ENCODE data around the gene ZEB2. TPM values are rescaled to one million over a fixed set of nuclear protein-coding genes. Genes with fewer than 3 reads are reported as not detected.

The ZEB2 gene
- total and polyA plus RNA-seq, 2 donors = 15.3 to 16.1 TPM

DNA sequence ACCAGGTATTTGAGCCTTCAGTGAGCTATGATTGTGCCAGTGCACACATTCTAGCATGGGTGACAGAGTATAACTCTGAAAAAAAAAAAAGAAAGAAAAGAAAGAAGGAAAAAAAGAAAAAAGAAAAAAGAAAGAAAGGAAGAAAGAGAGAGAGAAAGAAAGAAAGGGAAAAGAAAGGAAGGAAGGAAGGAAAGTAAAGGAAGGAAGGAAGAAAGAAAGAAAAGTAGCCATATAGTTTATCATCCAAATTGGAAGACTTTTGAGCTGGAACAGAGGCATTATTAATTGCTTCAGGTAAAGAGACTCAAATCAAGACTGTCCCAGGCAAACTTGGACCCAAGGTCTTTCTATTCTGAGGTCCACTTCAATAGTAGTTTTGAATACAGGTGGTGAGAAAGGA, 32.9 kb upstream of the ZEB2 start:
- Histone ChIP-seq H3K36me3 (ENCODE audit: control insufficient read depth in 2 of 2, insufficient read depth in 2 of 2, low read length in 1 of 2) (no peaks in the 10 kb centered on the region), H3K27ac (ENCODE audit: low read depth in 1 of 2, low read length in 1 of 2) (no peak overlapping the region), H3K4me1 (ENCODE audit: control insufficient read depth in 2 of 2, insufficient read depth in 2 of 2, low read length in 2 of 2) (peaks cover 0 to 2% of the 10 kb centered on the region in 2 donors), H3K27me3 (ENCODE audit: control insufficient read depth in 2 of 2, insufficient read depth in 1 of 2, low read length in 1 of 2) (no peaks in the 10 kb centered on the region), H3K4me3 (ENCODE audit: low read length in 2 of 2) (no peak overlapping the region), H3K9me3 (ENCODE audit: control insufficient read depth in 2 of 2, insufficient read depth in 1 of 2, low read length in 1 of 2) (no peaks in the 10 kb centered on the region)
- no peak for DNase-seq (ENCODE audit: low read depth in 6 of 9, low spot score in 9 of 9)

DNA sequence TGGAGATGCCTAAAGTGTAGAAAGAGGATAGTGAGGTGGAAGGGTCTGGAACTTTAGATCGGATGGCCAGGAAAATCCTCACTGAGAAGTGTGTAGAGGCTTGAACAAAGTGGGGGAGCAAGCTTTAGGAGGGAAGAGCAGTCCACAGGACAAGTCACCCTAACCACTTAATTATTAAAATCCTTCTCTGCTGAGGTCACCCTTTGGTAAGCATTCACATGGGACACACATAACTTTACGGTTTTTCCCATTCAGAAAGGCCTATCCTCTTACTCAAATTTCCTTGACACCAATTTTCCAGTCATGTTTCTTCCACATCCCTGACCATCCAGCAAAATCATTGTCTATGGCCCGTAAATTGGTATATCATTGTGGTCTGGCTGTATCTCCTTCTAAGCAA, 31.0 kb upstream of the ZEB2 start:
- no peaks in the 10 kb centered on the region for H3K9me3 ChIP-seq (ENCODE audit: control insufficient read depth in 2 of 2, insufficient read depth in 1 of 2, low read length in 1 of 2)
- H3K36me3 ChIP-seq (ENCODE audit: control insufficient read depth in 2 of 2, insufficient read depth in 2 of 2, low read length in 1 of 2) = no peaks in the 10 kb centered on the region
- no peak for DNase-seq (ENCODE audit: low read depth in 6 of 9, low spot score in 9 of 9)
- H3K4me1 ChIP-seq (ENCODE audit: control insufficient read depth in 2 of 2, insufficient read depth in 2 of 2, low read length in 2 of 2) = peaks cover 0 to 2% of the 10 kb centered on the region in 2 donors
- WGBS = 98% methylated on average over 3 of the region's 3 CpGs
- H3K27ac ChIP-seq (ENCODE audit: low read depth in 1 of 2, low read length in 1 of 2) = no peak overlapping the region
- H3K27me3 ChIP-seq (ENCODE audit: control insufficient read depth in 2 of 2, insufficient read depth in 1 of 2, low read length in 1 of 2) = no peaks in the 10 kb centered on the region
- H3K4me3 ChIP-seq (ENCODE audit: low read length in 2 of 2) = no peak overlapping the region

DNA sequence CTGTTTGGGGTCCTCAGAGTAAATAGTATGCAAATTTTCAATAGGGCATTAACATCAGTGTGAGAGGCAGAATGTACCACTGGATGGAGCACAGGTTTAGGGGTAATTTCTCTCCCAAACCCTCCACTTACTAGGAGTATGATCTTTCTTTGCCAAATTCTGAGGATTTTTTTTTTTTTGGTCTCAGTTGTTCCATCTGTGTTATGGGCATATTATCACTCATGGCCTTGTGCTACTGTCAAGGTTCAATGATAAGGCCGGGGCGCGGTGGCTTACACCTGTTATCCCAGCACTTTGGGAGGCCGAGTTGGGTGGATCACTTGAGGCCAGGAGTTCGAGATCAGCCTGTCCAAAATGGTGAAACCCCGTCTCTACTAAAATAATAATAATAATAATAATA, 30.2 kb upstream of the ZEB2 start:
- no peaks in the 10 kb centered on the region for H3K36me3 ChIP-seq (ENCODE audit: control insufficient read depth in 2 of 2, insufficient read depth in 2 of 2, low read length in 1 of 2)
- H3K27me3 ChIP-seq (ENCODE audit: control insufficient read depth in 2 of 2, insufficient read depth in 1 of 2, low read length in 1 of 2) = no peaks in the 10 kb centered on the region
- peaks cover 0 to 2% of the 10 kb centered on the region in 2 donors for H3K4me1 ChIP-seq (ENCODE audit: control insufficient read depth in 2 of 2, insufficient read depth in 2 of 2, low read length in 2 of 2)
- H3K27ac ChIP-seq (ENCODE audit: low read depth in 1 of 2, low read length in 1 of 2) = no peak overlapping the region
- no peak overlapping the region for H3K4me3 ChIP-seq (ENCODE audit: low read length in 2 of 2)
- DNase-seq (ENCODE audit: low read depth in 6 of 9, low spot score in 9 of 9) = no peak
- no peaks in the 10 kb centered on the region for H3K9me3 ChIP-seq (ENCODE audit: control insufficient read depth in 2 of 2, insufficient read depth in 1 of 2, low read length in 1 of 2)
- WGBS = over 99% methylated on average over 6 of the region's 6 CpGs

DNA sequence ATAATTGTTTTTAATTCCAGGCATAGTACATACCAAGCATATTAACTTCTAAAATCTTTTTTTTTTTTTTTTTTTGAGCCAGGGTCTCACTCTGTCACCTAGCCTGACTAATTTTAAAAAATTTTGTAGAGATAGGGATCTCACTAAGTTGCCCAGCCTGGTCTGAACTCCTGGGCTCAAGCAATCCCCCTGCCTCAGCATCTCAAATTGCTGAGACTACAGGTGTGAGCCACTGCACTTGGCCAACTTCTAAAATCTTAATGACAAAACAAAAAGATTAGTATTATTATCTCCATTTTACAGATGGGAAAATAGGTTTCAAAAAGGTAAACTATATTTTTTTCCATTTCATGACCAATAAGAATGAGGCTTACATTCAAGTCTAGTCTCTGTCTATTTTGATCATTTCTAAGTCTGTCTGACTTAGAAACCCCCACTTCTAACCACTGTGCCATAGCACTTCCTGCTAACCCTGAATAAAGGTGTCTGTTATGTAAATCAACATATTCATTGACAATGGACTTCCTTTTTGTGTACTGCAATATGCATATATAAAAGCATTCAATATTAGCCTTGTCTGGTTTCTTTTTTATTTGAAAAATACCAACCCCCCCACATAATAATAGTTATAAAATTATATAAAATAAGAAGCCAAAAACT, 28.7 kb upstream of the ZEB2 start:
- H3K4me1 ChIP-seq (ENCODE audit: control insufficient read depth in 2 of 2, insufficient read depth in 2 of 2, low read length in 2 of 2) = peaks cover 0 to 2% of the 10 kb centered on the region in 2 donors
- H3K27me3 ChIP-seq (ENCODE audit: control insufficient read depth in 2 of 2, insufficient read depth in 1 of 2, low read length in 1 of 2) = no peaks in the 10 kb centered on the region
- DNase-seq (ENCODE audit: low read depth in 6 of 9, low spot score in 9 of 9) = peak in 3 of 9 donors; percentile 17 to 61 (median 36)
- H3K4me3 ChIP-seq (ENCODE audit: low read length in 2 of 2) = no peak overlapping the region
- no peaks in the 10 kb centered on the region for H3K9me3 ChIP-seq (ENCODE audit: control insufficient read depth in 2 of 2, insufficient read depth in 1 of 2, low read length in 1 of 2)
- no peak overlapping the region for H3K27ac ChIP-seq (ENCODE audit: low read depth in 1 of 2, low read length in 1 of 2)
- no peaks in the 10 kb centered on the region for H3K36me3 ChIP-seq (ENCODE audit: control insufficient read depth in 2 of 2, insufficient read depth in 2 of 2, low read length in 1 of 2)

DNA sequence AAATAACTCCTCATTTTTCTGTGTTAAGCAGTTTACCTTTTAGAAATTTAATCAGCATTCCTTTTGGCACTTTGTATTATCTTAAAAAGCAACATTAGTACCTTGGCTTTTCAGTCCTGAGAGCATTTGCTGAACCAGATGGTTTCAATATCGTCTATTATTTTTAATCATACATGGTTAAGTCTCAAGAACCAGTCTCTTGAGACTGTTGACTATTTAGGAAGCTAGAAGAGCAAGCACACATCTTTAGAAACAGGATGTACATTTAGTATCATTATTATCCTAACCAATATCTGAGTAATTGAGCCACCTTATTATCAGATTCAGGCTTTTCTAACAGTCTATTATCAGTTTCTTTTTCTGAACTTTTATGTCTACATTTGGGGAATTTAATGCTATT, 28.2 kb upstream of the ZEB2 start:
- no peak for DNase-seq (ENCODE audit: low read depth in 6 of 9, low spot score in 9 of 9)
- Histone ChIP-seq H3K4me1 (ENCODE audit: control insufficient read depth in 2 of 2, insufficient read depth in 2 of 2, low read length in 2 of 2) (peaks cover 0 to 2% of the 10 kb centered on the region in 2 donors), H3K9me3 (ENCODE audit: control insufficient read depth in 2 of 2, insufficient read depth in 1 of 2, low read length in 1 of 2) (no peaks in the 10 kb centered on the region), H3K36me3 (ENCODE audit: control insufficient read depth in 2 of 2, insufficient read depth in 2 of 2, low read length in 1 of 2) (no peaks in the 10 kb centered on the region), H3K27me3 (ENCODE audit: control insufficient read depth in 2 of 2, insufficient read depth in 1 of 2, low read length in 1 of 2) (no peaks in the 10 kb centered on the region), H3K27ac (ENCODE audit: low read depth in 1 of 2, low read length in 1 of 2) (no peak overlapping the region), H3K4me3 (ENCODE audit: low read length in 2 of 2) (no peak overlapping the region)
- 84% methylated on average over 1 of the region's 1 CpG for WGBS

DNA sequence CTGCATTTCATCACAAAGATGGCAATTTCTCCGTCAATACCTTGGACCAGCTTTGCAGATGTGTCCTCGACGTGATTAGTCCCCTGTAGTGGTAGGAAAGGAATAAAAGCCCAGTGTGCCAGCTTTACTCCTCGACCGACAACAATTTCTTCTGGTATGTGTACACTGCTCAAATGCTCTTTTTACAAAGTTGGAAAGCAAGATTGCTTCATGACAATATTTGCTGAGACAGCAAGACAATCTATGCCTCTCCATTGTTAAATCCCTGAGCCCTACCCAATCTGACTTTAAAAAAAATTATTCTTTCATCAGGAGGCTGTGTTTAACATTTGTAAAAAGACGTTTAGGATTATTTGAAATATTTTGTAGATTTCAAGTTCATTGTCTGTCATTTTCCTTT, 27.6 kb upstream of the ZEB2 start:
- no peaks in the 10 kb centered on the region for H3K27me3 ChIP-seq (ENCODE audit: control insufficient read depth in 2 of 2, insufficient read depth in 1 of 2, low read length in 1 of 2)
- 97% methylated on average over 6 of the region's 6 CpGs for WGBS
- H3K9me3 ChIP-seq (ENCODE audit: control insufficient read depth in 2 of 2, insufficient read depth in 1 of 2, low read length in 1 of 2) = no peaks in the 10 kb centered on the region
- no peak overlapping the region for H3K4me3 ChIP-seq (ENCODE audit: low read length in 2 of 2)
- peaks cover 0 to 2% of the 10 kb centered on the region in 2 donors for H3K4me1 ChIP-seq (ENCODE audit: control insufficient read depth in 2 of 2, insufficient read depth in 2 of 2, low read length in 2 of 2)
- no peak overlapping the region for H3K27ac ChIP-seq (ENCODE audit: low read depth in 1 of 2, low read length in 1 of 2)
- no peaks in the 10 kb centered on the region for H3K36me3 ChIP-seq (ENCODE audit: control insufficient read depth in 2 of 2, insufficient read depth in 2 of 2, low read length in 1 of 2)
- DNase-seq (ENCODE audit: low read depth in 6 of 9, low spot score in 9 of 9) = no peak

DNA sequence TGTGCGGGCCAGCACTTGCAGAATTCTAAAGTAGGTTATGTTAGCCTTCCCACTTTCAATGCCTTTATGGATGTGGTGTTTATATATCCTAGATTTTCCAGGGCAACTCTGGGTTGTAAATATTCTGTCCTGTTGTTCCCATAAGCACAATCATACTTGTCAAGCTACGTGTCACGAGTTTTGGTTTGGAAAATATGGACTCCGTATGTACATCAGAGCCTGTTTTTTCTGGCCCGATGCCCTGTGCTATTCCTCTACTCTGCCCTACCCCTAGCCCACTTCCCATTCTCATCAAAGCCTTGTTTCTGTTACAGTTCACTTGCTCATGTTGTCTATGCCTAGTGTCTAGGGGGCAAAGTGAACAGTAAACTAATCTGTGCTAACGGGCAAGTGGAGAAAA, 27.0 kb upstream of the ZEB2 start:
- 74% methylated on average over 6 of the region's 6 CpGs for WGBS
- H3K36me3 ChIP-seq (ENCODE audit: control insufficient read depth in 2 of 2, insufficient read depth in 2 of 2, low read length in 1 of 2) = no peaks in the 10 kb centered on the region
- H3K4me3 ChIP-seq (ENCODE audit: low read length in 2 of 2) = no peak overlapping the region
- no peaks in the 10 kb centered on the region for H3K9me3 ChIP-seq (ENCODE audit: control insufficient read depth in 2 of 2, insufficient read depth in 1 of 2, low read length in 1 of 2)
- H3K27me3 ChIP-seq (ENCODE audit: control insufficient read depth in 2 of 2, insufficient read depth in 1 of 2, low read length in 1 of 2) = no peaks in the 10 kb centered on the region
- no peak for DNase-seq (ENCODE audit: low read depth in 6 of 9, low spot score in 9 of 9)
- peaks cover 0 to 2% of the 10 kb centered on the region in 2 donors for H3K4me1 ChIP-seq (ENCODE audit: control insufficient read depth in 2 of 2, insufficient read depth in 2 of 2, low read length in 2 of 2)
- no peak overlapping the region for H3K27ac ChIP-seq (ENCODE audit: low read depth in 1 of 2, low read length in 1 of 2)

DNA sequence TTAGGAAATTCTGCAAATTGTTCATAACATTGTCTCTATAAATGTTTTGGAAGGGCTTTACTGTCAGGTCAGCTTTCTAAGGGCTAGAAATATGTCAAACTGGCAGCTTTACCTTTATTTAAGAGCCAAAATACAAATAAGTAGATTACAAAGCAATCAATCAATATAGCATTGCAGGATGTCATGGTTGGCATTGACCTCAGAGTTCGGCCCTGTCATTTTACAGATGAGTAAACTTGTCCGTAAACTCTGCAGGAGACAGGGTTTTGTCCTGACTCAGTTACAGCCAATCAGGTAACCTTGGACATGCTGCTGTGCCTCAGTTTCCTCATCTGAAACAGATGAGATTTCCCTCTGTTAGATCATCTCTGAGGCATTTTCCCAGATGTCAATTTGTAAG, 25.9 kb upstream of the ZEB2 start:
- DNase-seq (ENCODE audit: low read depth in 6 of 9, low spot score in 9 of 9) = no peak
- WGBS = 94% methylated on average over 2 of the region's 2 CpGs
- H3K4me3 ChIP-seq (ENCODE audit: low read length in 2 of 2) = no peak overlapping the region

DNA sequence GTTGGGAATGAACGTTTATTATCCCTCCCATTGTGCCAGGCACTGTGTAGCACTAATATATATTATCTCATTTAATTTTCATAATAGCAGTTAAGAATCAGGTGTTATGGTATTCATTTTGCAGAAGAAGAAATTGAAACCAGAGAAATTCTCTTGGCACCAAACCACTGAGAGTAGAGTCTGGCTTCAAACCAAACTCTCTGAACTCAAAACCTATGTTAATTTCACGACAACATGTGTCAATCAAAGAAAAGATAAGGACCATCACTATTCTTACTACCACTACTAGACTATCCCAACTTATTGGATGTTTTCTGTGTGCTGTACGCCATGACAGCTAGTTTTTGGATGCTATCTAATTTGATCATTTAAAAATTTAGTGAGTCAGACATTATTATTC, 24.1 kb upstream of the ZEB2 start:
- Histone ChIP-seq H3K36me3 (ENCODE audit: control insufficient read depth in 2 of 2, insufficient read depth in 2 of 2, low read length in 1 of 2) (no peaks in the 10 kb centered on the region), H3K4me1 (ENCODE audit: control insufficient read depth in 2 of 2, insufficient read depth in 2 of 2, low read length in 2 of 2) (peaks cover 0 to 2% of the 10 kb centered on the region in 2 donors), H3K9me3 (ENCODE audit: control insufficient read depth in 2 of 2, insufficient read depth in 1 of 2, low read length in 1 of 2) (no peaks in the 10 kb centered on the region), H3K27ac (ENCODE audit: low read depth in 1 of 2, low read length in 1 of 2) (no peak overlapping the region), H3K27me3 (ENCODE audit: control insufficient read depth in 2 of 2, insufficient read depth in 1 of 2, low read length in 1 of 2) (no peaks in the 10 kb centered on the region), H3K4me3 (ENCODE audit: low read length in 2 of 2) (no peak overlapping the region)
- 97% methylated on average over 3 of the region's 3 CpGs for WGBS
- no peak for DNase-seq (ENCODE audit: low read depth in 6 of 9, low spot score in 9 of 9)

More for the DNA sequence above, 25.9 kb upstream of the ZEB2 start:
- H3K9me3 ChIP-seq (ENCODE audit: control insufficient read depth in 2 of 2, insufficient read depth in 1 of 2, low read length in 1 of 2) = no peaks in the 10 kb centered on the region
- no peaks in the 10 kb centered on the region for H3K36me3 ChIP-seq (ENCODE audit: control insufficient read depth in 2 of 2, insufficient read depth in 2 of 2, low read length in 1 of 2)
- H3K4me1 ChIP-seq (ENCODE audit: control insufficient read depth in 2 of 2, insufficient read depth in 2 of 2, low read length in 2 of 2) = peaks cover 0 to 2% of the 10 kb centered on the region in 2 donors
- no peaks in the 10 kb centered on the region for H3K27me3 ChIP-seq (ENCODE audit: control insufficient read depth in 2 of 2, insufficient read depth in 1 of 2, low read length in 1 of 2)
- no peak overlapping the region for H3K27ac ChIP-seq (ENCODE audit: low read depth in 1 of 2, low read length in 1 of 2)

DNA sequence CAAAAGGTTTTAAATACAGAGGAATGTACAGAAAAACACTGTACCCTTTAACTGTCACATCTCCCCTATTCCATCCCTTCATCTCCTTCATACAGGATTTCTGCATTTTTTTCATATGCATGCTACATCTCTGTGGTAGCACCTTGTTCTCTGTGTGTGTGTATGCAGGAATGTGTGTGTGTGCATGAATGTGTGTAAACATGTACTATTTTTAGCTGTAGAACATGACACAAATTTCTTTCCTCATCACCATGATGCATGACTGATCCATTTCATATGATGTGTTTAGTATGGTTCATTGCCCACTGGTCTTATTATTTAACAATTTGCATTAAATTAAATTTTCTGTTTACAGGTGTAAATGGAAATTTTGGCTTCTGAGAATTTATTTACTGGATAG, 21.5 kb upstream of the ZEB2 start:
- Histone ChIP-seq H3K4me3 (ENCODE audit: low read length in 2 of 2) (no peak overlapping the region), H3K27me3 (ENCODE audit: control insufficient read depth in 2 of 2, insufficient read depth in 1 of 2, low read length in 1 of 2) (no peaks in the 10 kb centered on the region), H3K9me3 (ENCODE audit: control insufficient read depth in 2 of 2, insufficient read depth in 1 of 2, low read length in 1 of 2) (no peaks in the 10 kb centered on the region), H3K27ac (ENCODE audit: low read depth in 1 of 2, low read length in 1 of 2) (no peak overlapping the region), H3K4me1 (ENCODE audit: control insufficient read depth in 2 of 2, insufficient read depth in 2 of 2, low read length in 2 of 2) (no peaks in the 10 kb centered on the region), H3K36me3 (ENCODE audit: control insufficient read depth in 2 of 2, insufficient read depth in 2 of 2, low read length in 1 of 2) (no peaks in the 10 kb centered on the region)
- DNase-seq (ENCODE audit: low read depth in 6 of 9, low spot score in 9 of 9) = no peak
